HG03060 (cell line): Measurements from ENCODE around the gene CDHR3.

ENCODE experiments used
- ATAC-seq: cut with Tn5 transposase; IDR thresholded peaks from one replicate; pipeline ENCODE4 v1.9.1; 2021; ENCODE audit warnings: low read depth, moderate number of reproducible peaks; ENCODE audit not compliant: unreplicated experiment

Gene CDHR3

GRCh38 chr7:106062521-106062931 lies 99.5 kb downstream of the CDHR3 start:
- no peak for ATAC-seq

GRCh38 chr7:106063024-106063423 lies 100.0 kb downstream of the CDHR3 start:
- no peak for ATAC-seq

GRCh38 chr7:106063692-106064091 lies 100.6 kb downstream of the CDHR3 start:
- ATAC-seq = no peak

GRCh38 chr7:106064316-106064715 lies 101.3 kb downstream of the CDHR3 start:
- no peak for ATAC-seq

GRCh38 chr7:106064771-106065574 lies 101.9 kb downstream of the CDHR3 start:
- ATAC-seq = no peak

GRCh38 chr7:106065575-106066500 lies 102.8 kb downstream of the CDHR3 start:
- ATAC-seq = no peak

GRCh38 chr7:106067678-106068077 lies 104.6 kb downstream of the CDHR3 start:
- no peak for ATAC-seq

GRCh38 chr7:106068538-106068961 lies 105.5 kb downstream of the CDHR3 start:
- no peak for ATAC-seq

- ATAC-seq = no peak
Observed at GRCh38 chr7:106068986-106069385, 105.9 kb downstream of the CDHR3 start.

GRCh38 chr7:106069471-106070200 lies 106.6 kb downstream of the CDHR3 start:
- no peak for ATAC-seq

GRCh38 chr7:106070201-106070551 lies 107.1 kb downstream of the CDHR3 start:
- ATAC-seq = no peak

GRCh38 chr7:106070567-106071254 lies 107.6 kb downstream of the CDHR3 start:
- no peak for ATAC-seq

- peak; percentile 97 for ATAC-seq
Observed at GRCh38 chr7:106071356-106071998, 108.4 kb downstream of the CDHR3 start.

GRCh38 chr7:106071999-106072714 lies 109.1 kb downstream of the CDHR3 start:
- no peak for ATAC-seq

GRCh38 chr7:106072715-106073091 lies 109.6 kb downstream of the CDHR3 start:
- no peak for ATAC-seq

- no peak for ATAC-seq
Observed at GRCh38 chr7:106073701-106074100, 110.6 kb downstream of the CDHR3 start.

GRCh38 chr7:106074257-106074656 lies 111.2 kb downstream of the CDHR3 start:
- ATAC-seq = no peak

GRCh38 chr7:106075937-106076336 lies 112.9 kb downstream of the CDHR3 start:
- no peak for ATAC-seq

- ATAC-seq = no peak
Observed at GRCh38 chr7:106076537-106076936, 113.5 kb downstream of the CDHR3 start.
